DMS 273 (cell line): ENCODE results near the gene CDH4.

ENCODE experiments used
- DNase-seq: peaks from one replicate; lab custom pipeline; 2025; ENCODE audit not compliant: unreplicated experiment; lab: John Stamatoyannopoulos, UW

Gene CDH4

GRCh38 chr20:61300709-61301108 lies 48.6 kb downstream of the CDH4 start:
- no peak for DNase-seq

- DNase-seq, result no peak
Measured at GRCh38 chr20:61301711-61302525, 49.9 kb downstream of the CDH4 start.

GRCh38 chr20:61303217-61303616 lies 51.2 kb downstream of the CDH4 start:
- DNase-seq, result no peak

- peak; percentile 53 for DNase-seq
Measured at GRCh38 chr20:61303675-61304074, 51.6 kb downstream of the CDH4 start.

- DNase-seq, result no peak
Measured at GRCh38 chr20:61304750-61305149, 52.7 kb downstream of the CDH4 start.

GRCh38 chr20:61306937-61307475 lies 54.9 kb downstream of the CDH4 start:
- DNase-seq, result peak; percentile 36

GRCh38 chr20:61307686-61308476 lies 55.8 kb downstream of the CDH4 start:
- peak; percentile 4 for DNase-seq

- no peak for DNase-seq
Measured at GRCh38 chr20:61308477-61308774, 56.4 kb downstream of the CDH4 start.

GRCh38 chr20:61310954-61311353 lies 58.9 kb downstream of the CDH4 start:
- no peak for DNase-seq

- no peak for DNase-seq
Measured at GRCh38 chr20:61311656-61312387, 59.8 kb downstream of the CDH4 start.

- no peak for DNase-seq
Measured at GRCh38 chr20:61312925-61313324, 60.9 kb downstream of the CDH4 start.

- DNase-seq, result no peak
Measured at GRCh38 chr20:61313396-61313795, 61.3 kb downstream of the CDH4 start.

- no peak for DNase-seq
Measured at GRCh38 chr20:61314326-61315010, 62.4 kb downstream of the CDH4 start.

- DNase-seq, result no peak
Measured at GRCh38 chr20:61315319-61315718, 63.3 kb downstream of the CDH4 start.

GRCh38 chr20:61316346-61316745 lies 64.3 kb downstream of the CDH4 start:
- peak; percentile 84 for DNase-seq

GRCh38 chr20:61317966-61318530 lies 66.0 kb downstream of the CDH4 start:
- peak; percentile 86 for DNase-seq

GRCh38 chr20:61320691-61321425 lies 68.8 kb downstream of the CDH4 start:
- no peak for DNase-seq

- DNase-seq, result no peak
Measured at GRCh38 chr20:61321481-61321880, 69.4 kb downstream of the CDH4 start.

GRCh38 chr20:61322151-61322865 lies 70.2 kb downstream of the CDH4 start:
- DNase-seq, result no peak
